Measurements from ENCODE around the gene NUCB2. TPM values are rescaled to one million over a fixed set of nuclear protein-coding genes. Genes with fewer than 3 reads are reported as not detected.

The NUCB2 gene
- total and polyA plus RNA-seq, 2 of the 13 experiments (the other 11 are each of a cell fraction or from before 2014, with no cell fraction given) = 54.2 to 82.4 TPM

GRCh38 chr11:17352950-17353820 lies 76.6 kb downstream of the NUCB2 start (continued):
- TF ChIP-seq ZNF841 (CRISPR knock-in tag; IDR thresholded peaks at IDR 0.05; ENCODE audit: borderline replicate concordance) (no peak; the same call in 1 of the 2 replicates), WIZ (CRISPR knock-in tag; IDR thresholded peaks at IDR 0.05) (0 out of 2 replicates have a peak, but pooled peaks have one; percentile 32), GRHL1 (CRISPR knock-in tag; conservative IDR thresholded peaks at IDR 0.05) (no peak), HNRNPLL (IDR thresholded peaks at IDR 0.05; ENCODE audit: low read depth, low read length, poor library complexity, severe bottlenecking) (peak; percentile 71), MIER3 (CRISPR knock-in tag; IDR thresholded peaks at IDR 0.05; ENCODE audit: borderline replicate concordance) (peak; percentile 12; the same call in 1 of the 2 replicates), ZSCAN31 (CRISPR knock-in tag; IDR thresholded peaks at IDR 0.05; ENCODE audit: low read depth) (peak; percentile 86; the same call in 1 of the 2 replicates), ZNF207 (IDR thresholded peaks at IDR 0.05; ENCODE audit: borderline replicate concordance) (no peak), ARNT (IDR thresholded peaks at IDR 0.05) (no peak), SAP130 (CRISPR knock-in tag; IDR thresholded peaks at IDR 0.05; ENCODE audit: low read depth) (peak; percentile 90), GATA4 (IDR thresholded peaks at IDR 0.05; ENCODE audit: borderline replicate concordance, low read depth) (no peak), ZNF224 (CRISPR knock-in tag; IDR thresholded peaks at IDR 0.05) (0 out of 2 replicates have a peak, but pooled peaks have one; percentile 21), PRDM10 (CRISPR knock-in tag; IDR thresholded peaks at IDR 0.05; ENCODE audit: low read depth) (no peak), SPEN (CRISPR knock-in tag; IDR thresholded peaks at IDR 0.05; ENCODE audit: low read depth) (peak; percentile 70), RFX5 (IDR thresholded peaks at IDR 0.05; ENCODE audit: low read depth, low read length) (no peak), MTF1 (CRISPR knock-in tag; IDR thresholded peaks at IDR 0.05) (no peak), ZSCAN12 (CRISPR knock-in tag; IDR thresholded peaks at IDR 0.05) (peak; percentile 77), MAFG (CRISPR knock-in tag; IDR thresholded peaks at IDR 0.05) (no peak), ZNF644 (CRISPR knock-in tag; IDR thresholded peaks at IDR 0.05; ENCODE audit: low read depth) (no peak), TARDBP (CRISPR knock-in tag; IDR thresholded peaks at IDR 0.05) (peak; percentile 58; the same call in 1 of the 2 replicates), TRIM22 (IDR thresholded peaks at IDR 0.05) (no peak)
- TF ChIP-seq, protein P1, sequence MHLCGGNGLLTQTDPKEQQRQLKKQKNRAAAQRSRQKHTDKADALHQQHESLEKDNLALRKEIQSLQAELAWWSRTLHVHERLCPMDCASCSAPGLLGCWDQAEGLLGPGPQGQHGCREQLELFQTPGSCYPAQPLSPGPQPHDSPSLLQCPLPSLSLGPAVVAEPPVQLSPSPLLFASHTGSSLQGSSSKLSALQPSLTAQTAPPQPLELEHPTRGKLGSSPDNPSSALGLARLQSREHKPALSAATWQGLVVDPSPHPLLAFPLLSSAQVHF (CRISPR knock-in tag; IDR thresholded peaks at IDR 0.05) = no peak; the same call in none of the 2 replicates
- TF ChIP-seq, protein P2, sequence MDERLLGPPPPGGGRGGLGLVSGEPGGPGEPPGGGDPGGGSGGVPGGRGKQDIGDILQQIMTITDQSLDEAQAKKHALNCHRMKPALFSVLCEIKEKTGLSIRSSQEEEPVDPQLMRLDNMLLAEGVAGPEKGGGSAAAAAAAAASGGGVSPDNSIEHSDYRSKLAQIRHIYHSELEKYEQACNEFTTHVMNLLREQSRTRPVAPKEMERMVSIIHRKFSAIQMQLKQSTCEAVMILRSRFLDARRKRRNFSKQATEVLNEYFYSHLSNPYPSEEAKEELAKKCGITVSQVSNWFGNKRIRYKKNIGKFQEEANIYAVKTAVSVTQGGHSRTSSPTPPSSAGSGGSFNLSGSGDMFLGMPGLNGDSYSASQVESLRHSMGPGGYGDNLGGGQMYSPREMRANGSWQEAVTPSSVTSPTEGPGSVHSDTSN (CRISPR knock-in tag; IDR thresholded peaks at IDR 0.05) = no peak
